ENCODE measurements around the gene GRM5.
"Not testable (repeated sequence)": the region's sequence is repeated elsewhere in the genome, so short reads cannot be mapped to it uniquely, and the experiment has no call there.

GRM5 gene

GRCh38 chr11:89065651-89066201, at the start of gene GRM5:
TSS of gene GRM5 (minus strand) at chr11:89065982. CDS start at chr11:89047872, 18,110 bp downstream.
- CTCF ChIA-PET; POLR2A ChIA-PET; DNase-seq (ENCODE audit: extremely low spot score): not testable (repeated sequence)

GRCh38 chr11:89097956-89098355, 32.2 kb upstream of the GRM5 start:
- CTCF ChIA-PET; POLR2A ChIA-PET; DNase-seq (ENCODE audit: extremely low spot score): not testable (repeated sequence)

- DNase-seq (ENCODE audit: extremely low spot score); POLR2A ChIA-PET; CTCF ChIA-PET: not testable (repeated sequence)
Observed at GRCh38 chr11:89093806-89094205, 28.0 kb upstream of the GRM5 start.

GRCh38 chr11:89084951-89085350, 19.2 kb upstream of the GRM5 start:
- CTCF ChIA-PET; DNase-seq (ENCODE audit: extremely low spot score); POLR2A ChIA-PET: not testable (repeated sequence)

- CTCF ChIA-PET; POLR2A ChIA-PET; DNase-seq (ENCODE audit: extremely low spot score): not testable (repeated sequence)
Observed at GRCh38 chr11:89070911-89071310, 5.1 kb upstream of the GRM5 start.

GRCh38 chr11:89067264-89067663, 1.5 kb upstream of the GRM5 start:
- ChIA-PET CTCF (no interaction called here), POLR2A (no interaction called here)
- TF ChIP-seq CTCF (IDR thresholded peaks at IDR 0.05; ENCODE audit: control extremely low read depth, extremely low read depth, low read depth, missing control alignments) = no peak
- no peak for DNase-seq (ENCODE audit: extremely low spot score)

- TF ChIP-seq CTCF (IDR thresholded peaks at IDR 0.05; ENCODE audit: control extremely low read depth, extremely low read depth, low read depth, missing control alignments) = no peak
- POLR2A ChIA-PET = no interaction called here
- no peak for DNase-seq (ENCODE audit: extremely low spot score)
- CTCF ChIA-PET = no interaction called here
Observed at GRCh38 chr11:89065066-89065465, 716 bp downstream of the GRM5 start.

- DNase-seq (ENCODE audit: extremely low spot score); CTCF ChIA-PET; POLR2A ChIA-PET: not testable (repeated sequence)
Observed at GRCh38 chr11:89063481-89063951, 2.3 kb downstream of the GRM5 start.

GRCh38 chr11:89062771-89063298, 2.9 kb downstream of the GRM5 start:
- POLR2A ChIA-PET; DNase-seq (ENCODE audit: extremely low spot score); CTCF ChIA-PET: not testable (repeated sequence)

- DNase-seq (ENCODE audit: extremely low spot score); CTCF ChIA-PET; POLR2A ChIA-PET: not testable (repeated sequence)
Observed at GRCh38 chr11:89061839-89062238, 3.9 kb downstream of the GRM5 start.

GRCh38 chr11:89057406-89057805, 8.4 kb downstream of the GRM5 start:
- DNase-seq (ENCODE audit: extremely low spot score); CTCF ChIA-PET; POLR2A ChIA-PET: not testable (repeated sequence)

- ChIA-PET POLR2A (no interaction called here), CTCF (no interaction called here)
- no peak for DNase-seq (ENCODE audit: extremely low spot score)
- TF ChIP-seq CTCF (IDR thresholded peaks at IDR 0.05; ENCODE audit: control extremely low read depth, extremely low read depth, low read depth, missing control alignments) = no peak
Observed at GRCh38 chr11:89052220-89052619, 13.6 kb downstream of the GRM5 start.

- DNase-seq (ENCODE audit: extremely low spot score); POLR2A ChIA-PET; CTCF ChIA-PET: not testable (repeated sequence)
Observed at GRCh38 chr11:89047159-89047558, 18.6 kb downstream of the GRM5 start.

- CTCF ChIA-PET; DNase-seq (ENCODE audit: extremely low spot score); POLR2A ChIA-PET: not testable (repeated sequence)
Observed at GRCh38 chr11:89043861-89044588, 21.8 kb downstream of the GRM5 start.

GRCh38 chr11:89029671-89030070, 36.1 kb downstream of the GRM5 start:
- CTCF ChIA-PET; DNase-seq (ENCODE audit: extremely low spot score); POLR2A ChIA-PET: not testable (repeated sequence)

Data from GM10248 (cell line).